Tibial nerve (tissue), 4 donors: ENCODE measurements around the gene GGPS1. TPM values are rescaled to one million over a fixed set of nuclear protein-coding genes. Genes with fewer than 3 reads are reported as not detected.

Experiments used
- DNase-seq, 2 donors: peaks; one replicate each; pipeline ENCODE4 v3.0.0-alpha.2; 2019; ENCODE audit warnings: low spot score in 2 of 2
- H3K27ac ChIP-seq, 4 donors: fragments of 200-600 bp; sonication (generic) in 3 of 4; one replicate each; pipeline ENCODE4 v1.5.1; 2017 to 2019; ENCODE audit warnings: mild to moderate bottlenecking in 1 of 4
- H3K27me3 ChIP-seq, 2 donors: fragments of 200-600 bp; sonication (generic) in 1 of 2; one replicate each; pipeline versions ENCODE4 v1.5.1 to v1.6.0; 2017 to 2019
- H3K36me3 ChIP-seq, 3 donors: fragments of 200-600 bp; sonication (generic); one replicate each; pipeline ENCODE4 v1.5.1; 2018 to 2019
- H3K4me1 ChIP-seq, 4 donors: fragments of 200-600 bp; sonication (generic) in 3 of 4; one replicate each; pipeline ENCODE4 v1.5.1; 2017 to 2019
- H3K4me3 ChIP-seq, 4 donors: fragments of 200-600 bp; sonication (generic) in 3 of 4; one replicate each; pipeline ENCODE4 v1.5.1; 2017 to 2019; ENCODE audit warnings: mild to moderate bottlenecking in 1 of 4, moderate library complexity in 1 of 4
- H3K9me3 ChIP-seq, 4 donors: fragments of 200-600 bp; sonication (generic) in 3 of 4; one replicate each; pipeline ENCODE4 v1.5.1; 2017 to 2019
- EP300 ChIP-seq, 2 donors: sonication (generic); formaldehyde crosslinking; IDR thresholded peaks; one replicate each; pipeline ENCODE4 v1.6.1; 2017; ENCODE audit warnings: antibody characterized with exemption in 2 of 2, mild to moderate bottlenecking in 1 of 2
- POLR2A ChIP-seq, 2 donors: fragments of 450-650 bp; IDR thresholded peaks; one replicate each; pipeline ENCODE4 v1.6.1; 2017; ENCODE audit warnings: antibody characterized with exemption in 2 of 2, mild to moderate bottlenecking in 2 of 2, moderate library complexity in 2 of 2
- WGBS, 2 donors: methylation state at CpG; one replicate each; pipeline ENCODE4 v1.1.5; 2018; 5-methylcytosine and 5-hydroxymethylcytosine counted together
- total RNA-seq, 4 donors: library from RNA; depleted of rRNA; stranded (reverse); fragments of >200 nt; gene quantifications; one replicate each; pipeline ENCODE4 v1.1.0, GENCODE V29; 2016
- TF ChIP-seq, protein P1 (sequence below), 5 experiments: fragments of 200-600 bp in 3 of 5; fragments of 450-650 bp in 2 of 5; sonication (generic) in 3 of 5; IDR thresholded peaks; one replicate each; pipeline ENCODE4 v1.5.1; 2016 to 2019; ENCODE audit warnings: antibody characterized with exemption in 5 of 5, mild to moderate bottlenecking in 3 of 5, moderate library complexity in 2 of 5

The GGPS1 gene
- total RNA-seq, 4 donors from 2014 or later, result 12.9 to 26.2 (median 15.7) TPM

DNA sequence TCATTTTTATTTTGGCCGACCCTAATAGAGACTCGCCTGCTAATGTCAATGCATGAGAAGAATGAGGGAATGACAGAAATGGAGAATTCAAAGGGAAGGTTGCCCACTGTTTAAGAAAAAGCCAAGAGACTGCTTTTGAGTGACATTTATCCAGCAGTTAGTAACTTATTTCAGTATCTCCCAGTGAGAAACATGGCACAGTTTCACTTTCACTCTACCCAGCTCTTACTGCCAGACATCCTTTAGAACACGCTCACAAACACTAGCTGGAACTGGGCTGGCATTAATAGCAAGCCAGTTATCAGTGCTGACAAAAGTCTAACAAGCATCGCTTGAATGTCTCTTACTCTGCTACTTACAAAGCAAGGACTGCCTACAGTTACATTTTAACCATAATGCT is 8.5 kb downstream of the GGPS1 start:
- H3K4me1 ChIP-seq, result peaks cover 0 to 19% (median 7%) of the 10 kb centered on the region in 4 donors
- no peak for DNase-seq
- H3K27me3 ChIP-seq, result no peaks in the 10 kb centered on the region
- H3K27ac ChIP-seq, result peak overlapping the region in 1 of 4 donors; percentile 3
- no peak overlapping the region for H3K4me3 ChIP-seq
- 82 to 91% methylated on average over 4 of the region's 4 CpGs for WGBS, 2 donors
- TF ChIP-seq, protein P1, sequence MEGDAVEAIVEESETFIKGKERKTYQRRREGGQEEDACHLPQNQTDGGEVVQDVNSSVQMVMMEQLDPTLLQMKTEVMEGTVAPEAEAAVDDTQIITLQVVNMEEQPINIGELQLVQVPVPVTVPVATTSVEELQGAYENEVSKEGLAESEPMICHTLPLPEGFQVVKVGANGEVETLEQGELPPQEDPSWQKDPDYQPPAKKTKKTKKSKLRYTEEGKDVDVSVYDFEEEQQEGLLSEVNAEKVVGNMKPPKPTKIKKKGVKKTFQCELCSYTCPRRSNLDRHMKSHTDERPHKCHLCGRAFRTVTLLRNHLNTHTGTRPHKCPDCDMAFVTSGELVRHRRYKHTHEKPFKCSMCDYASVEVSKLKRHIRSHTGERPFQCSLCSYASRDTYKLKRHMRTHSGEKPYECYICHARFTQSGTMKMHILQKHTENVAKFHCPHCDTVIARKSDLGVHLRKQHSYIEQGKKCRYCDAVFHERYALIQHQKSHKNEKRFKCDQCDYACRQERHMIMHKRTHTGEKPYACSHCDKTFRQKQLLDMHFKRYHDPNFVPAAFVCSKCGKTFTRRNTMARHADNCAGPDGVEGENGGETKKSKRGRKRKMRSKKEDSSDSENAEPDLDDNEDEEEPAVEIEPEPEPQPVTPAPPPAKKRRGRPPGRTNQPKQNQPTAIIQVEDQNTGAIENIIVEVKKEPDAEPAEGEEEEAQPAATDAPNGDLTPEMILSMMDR (IDR thresholded peaks at IDR 0.05), result no peak
- H3K9me3 ChIP-seq, result no peaks in the 10 kb centered on the region
- peaks cover 0 to 53% (median 12%) of the 10 kb centered on the region in 3 donors for H3K36me3 ChIP-seq

DNA sequence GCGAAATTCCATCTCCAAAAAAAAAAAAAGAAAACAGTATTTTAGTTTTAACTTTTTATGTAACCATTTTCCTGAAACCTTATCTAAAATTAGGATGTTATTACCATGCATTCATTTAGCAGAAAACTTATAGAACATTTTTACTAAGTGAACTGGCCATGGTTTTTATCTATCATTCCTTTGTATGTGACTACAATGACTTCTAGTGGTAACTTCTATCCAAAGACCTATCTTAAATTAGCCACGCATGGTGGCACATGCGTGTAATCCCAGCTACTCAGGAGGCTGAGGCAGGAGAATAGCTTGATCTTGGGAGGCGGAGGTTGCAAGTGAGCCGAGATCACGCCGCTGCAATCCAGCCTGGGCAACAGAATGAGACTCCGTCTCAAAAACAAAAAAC is 11.4 kb downstream of the GGPS1 start:
- no peak for DNase-seq
- 73 to 82% methylated on average over 8 of the region's 8 CpGs for WGBS, 2 donors
- TF ChIP-seq POLR2A (IDR thresholded peaks at IDR 0.05), result no peak
- TF ChIP-seq EP300 (IDR thresholded peaks at IDR 0.05), result no peak
- TF ChIP-seq, protein P1 (IDR thresholded peaks at IDR 0.05), result no peak
- Histone ChIP-seq H3K27ac (no peak overlapping the region), H3K36me3 (peaks cover 0 to 73% (median 12%) of the 10 kb centered on the region in 3 donors), H3K4me3 (no peak overlapping the region), H3K4me1 (no peaks in the 10 kb centered on the region), H3K9me3 (no peaks in the 10 kb centered on the region), H3K27me3 (no peaks in the 10 kb centered on the region)

DNA sequence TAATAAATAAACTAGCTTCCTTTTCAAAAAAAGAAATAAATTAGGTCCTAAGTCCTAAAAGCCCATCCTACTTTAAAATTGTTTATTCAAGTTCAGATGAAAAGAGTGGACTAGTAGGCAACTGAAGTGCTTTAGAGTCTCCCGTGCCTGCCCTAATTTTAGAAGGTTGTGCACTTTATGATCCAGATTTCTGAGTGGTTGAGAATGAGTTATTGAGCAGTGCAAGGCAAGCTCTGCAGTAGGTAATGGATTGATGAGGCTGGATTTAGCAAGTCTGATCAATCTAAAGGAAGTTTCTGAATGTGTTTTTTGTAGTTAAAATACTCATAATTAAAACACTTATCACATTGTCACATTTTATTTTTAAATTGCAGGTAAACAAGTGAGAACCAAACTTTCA is 13.0 kb downstream of the GGPS1 start:
- WGBS, 2 donors, result 38 to 59% methylated on average over 1 of the region's 1 CpG
- peaks cover 0 to 76% (median 0%) of the 10 kb centered on the region in 3 donors for H3K36me3 ChIP-seq
- no peaks in the 10 kb centered on the region for H3K27me3 ChIP-seq
- TF ChIP-seq EP300 (IDR thresholded peaks at IDR 0.05) (no peak), POLR2A (IDR thresholded peaks at IDR 0.05) (no peak)
- TF ChIP-seq, protein P1 (IDR thresholded peaks at IDR 0.05), result no peak
- H3K27ac ChIP-seq, result no peak overlapping the region
- no peak for DNase-seq
- no peak overlapping the region for H3K4me3 ChIP-seq
- no peaks in the 10 kb centered on the region for H3K4me1 ChIP-seq
- no peaks in the 10 kb centered on the region for H3K9me3 ChIP-seq

DNA sequence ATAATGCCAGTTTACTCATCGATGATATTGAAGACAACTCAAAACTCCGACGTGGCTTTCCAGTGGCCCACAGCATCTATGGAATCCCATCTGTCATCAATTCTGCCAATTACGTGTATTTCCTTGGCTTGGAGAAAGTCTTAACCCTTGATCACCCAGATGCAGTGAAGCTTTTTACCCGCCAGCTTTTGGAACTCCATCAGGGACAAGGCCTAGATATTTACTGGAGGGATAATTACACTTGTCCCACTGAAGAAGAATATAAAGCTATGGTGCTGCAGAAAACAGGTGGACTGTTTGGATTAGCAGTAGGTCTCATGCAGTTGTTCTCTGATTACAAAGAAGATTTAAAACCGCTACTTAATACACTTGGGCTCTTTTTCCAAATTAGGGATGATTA is 13.7 kb downstream of the GGPS1 start:
- Histone ChIP-seq H3K36me3 (peaks cover 0 to 76% (median 0%) of the 10 kb centered on the region in 3 donors), H3K4me1 (no peaks in the 10 kb centered on the region), H3K27me3 (no peaks in the 10 kb centered on the region), H3K27ac (no peak overlapping the region), H3K9me3 (no peaks in the 10 kb centered on the region), H3K4me3 (no peak overlapping the region)
- TF ChIP-seq POLR2A (IDR thresholded peaks at IDR 0.05), result no peak
- no peak for TF ChIP-seq EP300 (IDR thresholded peaks at IDR 0.05)
- TF ChIP-seq, protein P1 (IDR thresholded peaks at IDR 0.05), result no peak
- DNase-seq, result no peak
- 49 to 50% methylated on average over 6 of the region's 6 CpGs for WGBS, 2 donors

DNA sequence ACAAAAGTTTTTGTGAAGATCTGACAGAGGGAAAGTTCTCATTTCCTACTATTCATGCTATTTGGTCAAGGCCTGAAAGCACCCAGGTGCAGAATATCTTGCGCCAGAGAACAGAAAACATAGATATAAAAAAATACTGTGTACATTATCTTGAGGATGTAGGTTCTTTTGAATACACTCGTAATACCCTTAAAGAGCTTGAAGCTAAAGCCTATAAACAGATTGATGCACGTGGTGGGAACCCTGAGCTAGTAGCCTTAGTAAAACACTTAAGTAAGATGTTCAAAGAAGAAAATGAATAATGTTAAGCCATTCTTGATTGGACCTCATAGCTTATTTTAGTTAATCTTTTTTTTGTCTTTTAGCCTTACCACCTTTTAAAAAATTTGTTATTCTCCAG is 14.1 kb downstream of the GGPS1 start:
- no peaks in the 10 kb centered on the region for H3K27me3 ChIP-seq
- H3K4me1 ChIP-seq, result no peaks in the 10 kb centered on the region
- 91 to 94% methylated on average over 3 of the region's 3 CpGs for WGBS, 2 donors
- DNase-seq, result no peak
- TF ChIP-seq, protein P1 (IDR thresholded peaks at IDR 0.05), result no peak
- TF ChIP-seq POLR2A (IDR thresholded peaks at IDR 0.05) (no peak), EP300 (IDR thresholded peaks at IDR 0.05) (no peak)
- peaks cover 0 to 75% (median 0%) of the 10 kb centered on the region in 3 donors for H3K36me3 ChIP-seq
- H3K27ac ChIP-seq, result no peak overlapping the region
- no peaks in the 10 kb centered on the region for H3K9me3 ChIP-seq
- no peak overlapping the region for H3K4me3 ChIP-seq
